Thyroid gland (tissue), 4 donors: ENCODE results near the gene TCERG1L. TPM values are rescaled to one million over a fixed set of nuclear protein-coding genes. Genes with fewer than 3 reads are reported as not detected.

Experiments
- DNase-seq, 2 donors: peaks; one replicate each; pipeline ENCODE4 v3.0.0-alpha.2; 2019
- H3K27ac ChIP-seq, 3 donors: fragments of 200-600 bp; sonication (generic); 1 replicate in 2 of 3; 2 replicates in 1 of 3; pipeline ENCODE4 v1.5.1; 2016 to 2019; ENCODE audit warnings: mild to moderate bottlenecking in 1 of 3, moderate library complexity in 1 of 3
- H3K27me3 ChIP-seq: fragments of 200-600 bp; sonication (generic); one replicate; pipeline ENCODE4 v1.5.1; 2019
- H3K36me3 ChIP-seq, 2 donors: fragments of 200-600 bp; sonication (generic); one replicate each; pipeline ENCODE4 v1.5.1; 2016 to 2019
- H3K4me1 ChIP-seq, 2 donors: fragments of 200-600 bp; sonication (generic); one replicate each; pipeline ENCODE4 v1.5.1; 2017 to 2019
- H3K4me3 ChIP-seq, 3 donors: fragments of 200-600 bp; sonication (generic); replicated peaks in 1 of 3; 1 replicate in 2 of 3; 2 replicates in 1 of 3; pipeline ENCODE4 v1.5.1; 2016; ENCODE audit warnings: mild to moderate bottlenecking in 1 of 3
- H3K9me3 ChIP-seq: fragments of 200-600 bp; sonication (generic); one replicate; pipeline ENCODE4 v1.5.1; 2017
- POLR2A ChIP-seq, 2 donors: fragments of 450-650 bp; IDR thresholded peaks; one replicate each; pipeline ENCODE4 v1.6.1; 2017; ENCODE audit warnings: antibody characterized with exemption in 2 of 2, mild to moderate bottlenecking in 2 of 2, moderate library complexity in 1 of 2
- WGBS, 2 donors: methylation state at CpG; one replicate each; pipeline ENCODE4 v1.1.5; 2017; 5-methylcytosine and 5-hydroxymethylcytosine counted together
- intact Hi-C: fragments of 100-400 bp; cut with DNase I; formaldehyde crosslinking; loops from one replicate; pipeline ENCODE4 v1.15.1; 2023
- total RNA-seq, 4 donors: library from RNA; depleted of rRNA; stranded (reverse); fragments of >200 nt; gene quantifications; one replicate each; pipeline ENCODE4 v1.2.3, GENCODE V29; 2016
- TF ChIP-seq, protein P1 (sequence below), 6 experiments: fragments of 200-600 bp in 3 of 6; fragments of 450-650 bp in 3 of 6; sonication (generic) in 3 of 6; IDR thresholded peaks; one replicate each; pipeline ENCODE4 v1.5.1; 2016 to 2019; ENCODE audit warnings: antibody characterized with exemption in 6 of 6, mild to moderate bottlenecking in 2 of 6, inconsistent platforms in 1 of 6, moderate library complexity in 1 of 6

Gene TCERG1L
- total RNA-seq, 4 donors from 2014 or later = 4.3 to 23.6 (median 8.2) TPM

DNA sequence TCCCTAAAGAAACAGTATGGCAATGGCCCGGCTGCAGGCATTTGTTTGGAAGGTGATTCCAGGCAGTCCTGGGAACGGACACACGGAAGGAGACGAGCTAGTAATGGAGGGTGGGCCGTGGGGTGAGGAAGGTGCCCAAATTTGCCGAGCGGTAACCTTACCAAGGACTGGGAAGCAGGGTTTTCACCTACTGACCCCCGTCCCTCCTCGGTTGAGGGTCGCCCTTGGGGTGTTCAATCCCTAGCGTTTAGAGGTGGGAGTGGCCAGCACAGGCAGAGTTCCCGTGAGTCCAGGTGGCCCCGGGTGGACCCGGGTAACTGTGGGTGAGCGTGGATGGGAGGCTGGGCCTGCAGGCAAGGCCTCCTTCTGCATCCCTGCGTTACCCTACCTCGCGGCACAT lies 198.8 kb downstream of the TCERG1L start:
- no peaks in the 10 kb centered on the region for H3K27me3 ChIP-seq
- H3K4me1 ChIP-seq = no peaks in the 10 kb centered on the region
- intact Hi-C loops = no loop called here
- TF ChIP-seq, protein P1, sequence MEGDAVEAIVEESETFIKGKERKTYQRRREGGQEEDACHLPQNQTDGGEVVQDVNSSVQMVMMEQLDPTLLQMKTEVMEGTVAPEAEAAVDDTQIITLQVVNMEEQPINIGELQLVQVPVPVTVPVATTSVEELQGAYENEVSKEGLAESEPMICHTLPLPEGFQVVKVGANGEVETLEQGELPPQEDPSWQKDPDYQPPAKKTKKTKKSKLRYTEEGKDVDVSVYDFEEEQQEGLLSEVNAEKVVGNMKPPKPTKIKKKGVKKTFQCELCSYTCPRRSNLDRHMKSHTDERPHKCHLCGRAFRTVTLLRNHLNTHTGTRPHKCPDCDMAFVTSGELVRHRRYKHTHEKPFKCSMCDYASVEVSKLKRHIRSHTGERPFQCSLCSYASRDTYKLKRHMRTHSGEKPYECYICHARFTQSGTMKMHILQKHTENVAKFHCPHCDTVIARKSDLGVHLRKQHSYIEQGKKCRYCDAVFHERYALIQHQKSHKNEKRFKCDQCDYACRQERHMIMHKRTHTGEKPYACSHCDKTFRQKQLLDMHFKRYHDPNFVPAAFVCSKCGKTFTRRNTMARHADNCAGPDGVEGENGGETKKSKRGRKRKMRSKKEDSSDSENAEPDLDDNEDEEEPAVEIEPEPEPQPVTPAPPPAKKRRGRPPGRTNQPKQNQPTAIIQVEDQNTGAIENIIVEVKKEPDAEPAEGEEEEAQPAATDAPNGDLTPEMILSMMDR (IDR thresholded peaks at IDR 0.05) = no peak
- no peak for TF ChIP-seq POLR2A (IDR thresholded peaks at IDR 0.05)
- no peak for DNase-seq
- H3K36me3 ChIP-seq = no peaks in the 10 kb centered on the region
- 89 to 94% methylated on average over 13 to 18 of the region's 18 CpGs for WGBS, 2 donors
- H3K9me3 ChIP-seq = no peaks in the 10 kb centered on the region
- no peak overlapping the region for H3K4me3 ChIP-seq
- no peak overlapping the region for H3K27ac ChIP-seq

DNA sequence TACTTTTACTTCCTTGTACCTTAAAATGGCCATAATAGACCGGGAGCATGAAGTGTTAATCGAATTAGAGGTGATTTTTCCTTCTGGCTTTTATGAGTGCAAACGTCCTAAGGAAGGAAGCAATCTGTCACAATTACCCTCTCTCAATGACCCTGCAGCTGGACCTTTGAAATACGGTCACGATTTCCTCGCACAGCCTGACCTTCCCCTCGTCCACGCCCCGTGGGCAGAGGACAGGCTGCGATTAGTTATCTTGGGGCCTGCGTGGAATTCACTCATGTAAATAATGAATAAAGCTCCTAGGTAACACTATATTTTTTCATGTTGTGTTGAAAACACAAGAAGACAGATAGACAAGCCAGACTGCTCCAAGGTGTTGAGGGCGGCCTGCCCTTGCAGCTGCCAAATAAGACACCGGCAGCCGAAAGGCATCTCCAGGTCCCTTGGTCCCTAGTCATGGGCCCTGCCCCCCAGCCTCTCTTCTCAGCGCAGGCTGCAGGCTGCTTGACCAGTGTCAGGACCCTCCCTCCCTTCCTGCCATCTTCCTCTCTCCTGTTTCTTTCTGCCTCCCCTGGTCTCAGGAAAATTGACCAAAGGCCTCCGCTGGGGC lies 199.9 kb downstream of the TCERG1L start:
- no peak for DNase-seq
- WGBS, 2 donors = 72 to 74% methylated on average over 16 of the region's 16 CpGs
- intact Hi-C loops = no loop called here
- TF ChIP-seq POLR2A (IDR thresholded peaks at IDR 0.05) = no peak
- TF ChIP-seq, protein P1 (IDR thresholded peaks at IDR 0.05) = no peak
- H3K27me3 ChIP-seq = no peaks in the 10 kb centered on the region
- H3K9me3 ChIP-seq = no peaks in the 10 kb centered on the region
- H3K27ac ChIP-seq = no peak overlapping the region
- H3K36me3 ChIP-seq = no peaks in the 10 kb centered on the region
- no peak overlapping the region for H3K4me3 ChIP-seq
- no peaks in the 10 kb centered on the region for H3K4me1 ChIP-seq

DNA sequence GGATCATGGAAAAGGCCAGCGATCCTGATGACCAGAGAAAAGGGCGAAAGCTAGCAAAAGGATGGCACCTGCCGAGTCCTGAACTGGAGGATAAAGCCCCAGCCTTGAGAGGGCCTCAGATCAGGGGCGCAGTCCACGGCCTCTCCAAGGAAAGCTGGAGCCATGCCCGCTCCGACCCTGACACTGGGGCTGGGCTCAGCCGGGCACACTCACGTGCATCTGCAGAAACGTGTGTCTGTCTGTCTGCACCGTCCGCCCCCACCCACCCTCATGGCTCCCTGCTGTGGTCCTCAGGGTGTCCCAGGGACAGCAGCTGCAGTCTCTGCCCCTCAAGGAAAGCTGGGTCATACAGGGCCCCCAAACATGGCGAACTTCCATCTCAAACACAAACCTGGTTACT lies 200.5 kb downstream of the TCERG1L start:
- WGBS, 2 donors = 81 to 92% methylated on average over 4 to 13 of the region's 13 CpGs
- H3K4me1 ChIP-seq = no peaks in the 10 kb centered on the region
- no peaks in the 10 kb centered on the region for H3K9me3 ChIP-seq
- H3K27me3 ChIP-seq = no peaks in the 10 kb centered on the region
- DNase-seq = no peak
- intact Hi-C loops = no loop called here
- no peak overlapping the region for H3K27ac ChIP-seq
- H3K4me3 ChIP-seq = no peak overlapping the region
- no peak for TF ChIP-seq POLR2A (IDR thresholded peaks at IDR 0.05)
- TF ChIP-seq, protein P1 (IDR thresholded peaks at IDR 0.05) = no peak
- H3K36me3 ChIP-seq = no peaks in the 10 kb centered on the region

DNA sequence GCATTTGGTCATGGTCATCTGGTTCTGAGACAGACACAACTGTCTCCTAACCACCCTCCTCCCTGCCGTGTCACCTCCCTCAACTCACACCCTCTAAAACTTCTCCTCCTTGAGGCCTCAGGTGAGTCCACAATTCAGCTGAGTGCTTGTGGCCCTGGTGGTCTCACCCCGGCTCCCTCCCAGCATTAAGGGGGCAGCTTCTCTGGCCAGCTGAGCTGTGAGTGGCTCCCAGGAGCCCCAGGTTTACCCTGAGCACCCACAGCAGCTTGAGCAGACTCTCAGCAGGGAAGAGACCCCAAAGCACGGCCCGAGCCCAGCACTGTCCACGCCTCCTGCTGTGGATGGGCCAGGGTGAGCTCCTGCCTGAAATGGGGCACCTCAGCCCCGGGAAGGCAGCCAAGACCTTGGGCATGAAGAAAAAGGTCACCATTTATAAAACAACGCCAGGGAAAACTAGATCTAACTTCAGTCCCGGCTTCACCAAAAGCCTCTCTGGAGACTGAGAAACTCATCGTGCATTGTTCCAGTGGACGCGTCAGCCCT lies 201.2 kb downstream of the TCERG1L start:
- no peaks in the 10 kb centered on the region for H3K36me3 ChIP-seq
- intact Hi-C loops = no loop called here

DNA sequence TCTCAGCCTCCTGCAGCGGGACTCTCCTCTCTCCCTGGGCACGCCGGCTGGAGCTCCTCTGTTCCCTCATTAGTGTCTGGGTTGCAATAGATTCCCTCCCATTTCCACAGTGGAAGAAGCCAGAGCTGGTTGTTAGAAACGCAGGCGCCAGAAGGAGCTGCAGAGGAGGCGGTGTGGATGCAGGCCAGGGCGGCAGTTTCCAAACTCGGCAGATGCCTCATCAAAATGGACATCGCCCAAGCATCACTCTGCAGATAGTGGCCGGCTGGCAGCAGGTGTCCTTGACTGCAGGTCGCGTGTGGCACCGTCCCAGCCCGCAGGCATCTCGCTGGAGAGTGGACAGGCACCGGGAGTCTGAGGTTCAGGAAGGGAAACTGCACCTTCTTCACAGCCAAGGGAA lies 201.8 kb downstream of the TCERG1L start:
- no peaks in the 10 kb centered on the region for H3K4me1 ChIP-seq
- H3K4me3 ChIP-seq = no peak overlapping the region
- intact Hi-C loops = no loop called here
- H3K27me3 ChIP-seq = no peaks in the 10 kb centered on the region
- DNase-seq = no peak
- no peak overlapping the region for H3K27ac ChIP-seq
- TF ChIP-seq POLR2A (IDR thresholded peaks at IDR 0.05) = no peak
- TF ChIP-seq, protein P1 (IDR thresholded peaks at IDR 0.05) = no peak
- WGBS, 2 donors = 86 to 98% methylated on average over 4 to 16 of the region's 16 CpGs
- H3K36me3 ChIP-seq = no peaks in the 10 kb centered on the region
- H3K9me3 ChIP-seq = no peaks in the 10 kb centered on the region

More for the DNA sequence above, 201.2 kb downstream of the TCERG1L start:
- no peak for DNase-seq
- WGBS, 2 donors = 87 to 91% methylated on average over 10 of the region's 11 CpGs
- no peak for TF ChIP-seq POLR2A (IDR thresholded peaks at IDR 0.05)
- TF ChIP-seq, protein P1 (IDR thresholded peaks at IDR 0.05) = no peak
- H3K27me3 ChIP-seq = no peaks in the 10 kb centered on the region
- no peaks in the 10 kb centered on the region for H3K9me3 ChIP-seq
- H3K27ac ChIP-seq = no peak overlapping the region
- H3K4me3 ChIP-seq = no peak overlapping the region
- H3K4me1 ChIP-seq = no peaks in the 10 kb centered on the region
